Activated CD4-positive, alpha-beta T cell treated with anti-CD3 and anti-CD28 coated beads, Interleukin-2, amount 50 U/mL, for 4 hours (primary cell): ENCODE data around the gene LRR1.
"Not testable (repeated sequence)": the region's sequence is repeated elsewhere in the genome, so short reads cannot be mapped to it uniquely, and the experiment has no call there.

Experiments used
- DNase-seq, 2 experiments: peaks; one replicate each; pipeline ENCODE4 v3.0.0-alpha.2; 2020

LRR1 gene

GRCh38 chr14:49585803-49586672 is 12.7 kb upstream of the LRR1 start, which contains the start of gene RPS29:
Gene RPS29, minus strand, starts transcription at chr14:49586380. Its CDS starts 34 bp downstream, at chr14:49586346.
- DNase-seq = peak; percentile 97

- DNase-seq = peak; percentile 44 to 51
Measured at GRCh38 chr14:49586673-49587460, 11.9 kb upstream of the LRR1 start.

- DNase-seq = no peak
Measured at GRCh38 chr14:49589387-49589786, 9.4 kb upstream of the LRR1 start.

GRCh38 chr14:49593016-49593415 is 5.7 kb upstream of the LRR1 start:
- no peak for DNase-seq

- no peak for DNase-seq
Measured at GRCh38 chr14:49594347-49595091, 4.2 kb upstream of the LRR1 start.

GRCh38 chr14:49598189-49598484 is 603 bp upstream of the LRR1 start:
- DNase-seq = no peak

- DNase-seq = no peak
Measured at GRCh38 chr14:49607583-49607982, 8.8 kb downstream of the LRR1 start.

- DNase-seq = no peak
Measured at GRCh38 chr14:49612251-49612650, 13.5 kb downstream of the LRR1 start.

- no peak for DNase-seq
Measured at GRCh38 chr14:49612671-49613070, 13.9 kb downstream of the LRR1 start.

GRCh38 chr14:49614196-49614595 is 15.5 kb downstream of the LRR1 start:
- no peak for DNase-seq

GRCh38 chr14:49615776-49616175 is 17.0 kb downstream of the LRR1 start:
- no peak for DNase-seq

- DNase-seq = no peak
Measured at GRCh38 chr14:49617852-49618519, 19.2 kb downstream of the LRR1 start.

GRCh38 chr14:49619273-49619672 is 20.5 kb downstream of the LRR1 start:
- DNase-seq = not testable (repeated sequence)

GRCh38 chr14:49619730-49620129 is 21.0 kb downstream of the LRR1 start:
- no peak for DNase-seq

- peak; percentile 88 to 90 for DNase-seq
Measured at GRCh38 chr14:49620182-49621113, 21.7 kb downstream of the LRR1 start, which contains the start of the genes MGAT2 and RPL36AL. Gene MGAT2, plus strand, starts transcription at chr14:49620799. Its CDS starts 470 bp downstream, at chr14:49621269. Gene RPL36AL, minus strand, starts transcription at chr14:49620626. Its CDS starts 1,522 bp downstream, at chr14:49619104.

GRCh38 chr14:49621114-49621881 is 22.6 kb downstream of the LRR1 start:
- DNase-seq = peak; percentile 36 to 50

GRCh38 chr14:49622022-49622607 is 23.4 kb downstream of the LRR1 start:
- DNase-seq = no peak

- no peak for DNase-seq
Measured at GRCh38 chr14:49623387-49623786, 24.6 kb downstream of the LRR1 start.

- no peak for DNase-seq
Measured at GRCh38 chr14:49623941-49624839, 25.4 kb downstream of the LRR1 start.
